ENCODE data around the gene WNK2.

The WNK2 gene

DNA sequence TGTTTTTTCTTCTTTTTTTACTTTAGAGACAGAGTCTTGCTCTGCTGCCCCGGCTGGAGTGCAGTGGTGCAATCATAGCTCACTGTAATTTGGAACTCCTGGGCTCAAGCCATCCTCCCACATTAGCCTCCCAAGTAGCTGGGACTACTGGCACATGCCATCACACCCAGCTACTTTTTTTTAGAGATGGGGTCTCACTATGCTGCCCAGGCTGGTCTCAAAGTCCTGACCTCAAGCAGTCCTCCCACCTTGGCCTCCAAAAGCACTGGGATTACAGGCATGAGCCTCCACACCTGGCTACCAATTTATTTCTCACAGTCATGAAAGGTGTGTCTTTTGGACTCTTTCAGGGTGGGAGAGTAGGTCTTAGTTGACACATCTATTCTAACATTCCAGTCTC is 184.5 kb downstream of the WNK2 start:
- Histone ChIP-seq H3K4me1 (ENCODE audit: control insufficient read depth, insufficient read depth, low read length, poor library complexity, severe bottlenecking) (no peaks in the 10 kb centered on the region), H3K4me3 (ENCODE audit: insufficient read depth, low read depth, low read length, poor library complexity, severe bottlenecking) (no peak overlapping the region), H3K27ac (ENCODE audit: insufficient read depth, low read length, poor library complexity, severe bottlenecking) (no peak overlapping the region), H3K27me3 (replicated peaks; ENCODE audit: control insufficient read depth, insufficient read depth, low read length, poor library complexity, severe bottlenecking) (no peaks in the 10 kb centered on the region), H3K36me3 (ENCODE audit: control insufficient read depth, insufficient read depth, low read length) (no peaks in the 10 kb centered on the region), H3K9me3 (ENCODE audit: control insufficient read depth, low read length) (no peaks in the 10 kb centered on the region)
- DNase-seq = no peak

DNA sequence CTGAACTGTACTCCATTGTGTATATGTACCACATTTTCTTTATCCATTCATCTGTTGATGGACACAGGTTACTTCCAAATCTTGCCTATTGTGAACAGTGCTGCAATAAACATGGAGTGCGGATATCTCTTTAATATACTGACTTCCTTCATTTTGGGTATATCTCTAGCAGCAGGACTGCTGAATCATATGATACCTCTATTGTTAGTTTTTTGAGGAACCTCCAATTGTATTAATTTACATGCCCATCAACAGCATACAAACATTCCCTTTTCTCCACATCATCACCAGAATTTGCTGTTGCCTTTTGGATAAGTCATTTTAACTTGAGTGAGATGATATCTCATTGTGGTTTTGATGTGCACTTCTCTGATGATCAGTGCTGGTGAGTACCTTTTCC is 185.7 kb downstream of the WNK2 start:
- DNase-seq = no peak
- Histone ChIP-seq H3K27me3 (replicated peaks; ENCODE audit: control insufficient read depth, insufficient read depth, low read length, poor library complexity, severe bottlenecking) (no peaks in the 10 kb centered on the region), H3K4me1 (ENCODE audit: control insufficient read depth, insufficient read depth, low read length, poor library complexity, severe bottlenecking) (no peaks in the 10 kb centered on the region), H3K27ac (ENCODE audit: insufficient read depth, low read length, poor library complexity, severe bottlenecking) (no peak overlapping the region), H3K36me3 (ENCODE audit: control insufficient read depth, insufficient read depth, low read length) (no peaks in the 10 kb centered on the region), H3K4me3 (ENCODE audit: insufficient read depth, low read depth, low read length, poor library complexity, severe bottlenecking) (no peak overlapping the region), H3K9me3 (ENCODE audit: control insufficient read depth, low read length) (no peaks in the 10 kb centered on the region)

All from effector memory CD4-positive, alpha-beta T cell (primary cell).